Gastroesophageal sphincter (tissue), 3 donors: ENCODE measurements around the gene ABCA4.

Experiments used
- EP300 ChIP-seq: sonication (generic); formaldehyde crosslinking; IDR thresholded peaks from one replicate; pipeline ENCODE4 v1.6.1; 2017; ENCODE audit warnings: antibody characterized with exemption, mild to moderate bottlenecking
- POLR2A ChIP-seq, 2 donors: fragments of 450-650 bp; IDR thresholded peaks; one replicate each; pipeline ENCODE4 v1.6.1; 2017; ENCODE audit warnings: antibody characterized with exemption in 2 of 2, mild to moderate bottlenecking in 2 of 2, moderate library complexity in 1 of 2
- POLR2AphosphoS5 ChIP-seq: sonication (generic); formaldehyde crosslinking; IDR thresholded peaks from one replicate; pipeline ENCODE4 v1.6.1; 2017; ENCODE audit warnings: antibody characterized with exemption
- TF ChIP-seq, protein P1 (sequence below), 4 experiments: fragments of 200-600 bp in 2 of 4; fragments of 450-650 bp in 2 of 4; sonication (generic) in 1 of 4; IDR thresholded peaks; one replicate each; pipeline ENCODE4 v1.5.1; 2017 to 2019; ENCODE audit warnings: antibody characterized with exemption in 4 of 4, mild to moderate bottlenecking in 2 of 4, moderate library complexity in 2 of 4

DNA sequence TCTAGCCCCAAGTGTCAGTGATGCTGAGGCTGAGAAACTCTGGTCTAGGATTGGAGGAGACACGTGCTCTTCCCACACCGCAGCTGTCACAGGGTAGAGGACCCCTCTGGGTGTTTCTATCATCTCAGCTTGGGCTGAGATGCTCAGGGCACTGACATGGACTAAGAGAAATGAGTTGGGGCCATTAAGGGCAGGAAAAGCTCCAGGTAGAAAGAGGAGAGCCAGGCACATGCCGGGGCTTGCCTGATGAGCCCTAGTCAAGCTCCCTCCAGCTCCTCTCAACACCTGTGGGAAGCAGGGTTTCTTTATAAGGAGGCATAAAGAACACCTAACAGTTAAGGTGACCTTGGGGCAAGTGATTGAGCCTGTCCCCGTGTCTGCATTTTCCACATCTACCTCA lies 17.3 kb downstream of the ABCA4 start:
- TF ChIP-seq, protein P1, sequence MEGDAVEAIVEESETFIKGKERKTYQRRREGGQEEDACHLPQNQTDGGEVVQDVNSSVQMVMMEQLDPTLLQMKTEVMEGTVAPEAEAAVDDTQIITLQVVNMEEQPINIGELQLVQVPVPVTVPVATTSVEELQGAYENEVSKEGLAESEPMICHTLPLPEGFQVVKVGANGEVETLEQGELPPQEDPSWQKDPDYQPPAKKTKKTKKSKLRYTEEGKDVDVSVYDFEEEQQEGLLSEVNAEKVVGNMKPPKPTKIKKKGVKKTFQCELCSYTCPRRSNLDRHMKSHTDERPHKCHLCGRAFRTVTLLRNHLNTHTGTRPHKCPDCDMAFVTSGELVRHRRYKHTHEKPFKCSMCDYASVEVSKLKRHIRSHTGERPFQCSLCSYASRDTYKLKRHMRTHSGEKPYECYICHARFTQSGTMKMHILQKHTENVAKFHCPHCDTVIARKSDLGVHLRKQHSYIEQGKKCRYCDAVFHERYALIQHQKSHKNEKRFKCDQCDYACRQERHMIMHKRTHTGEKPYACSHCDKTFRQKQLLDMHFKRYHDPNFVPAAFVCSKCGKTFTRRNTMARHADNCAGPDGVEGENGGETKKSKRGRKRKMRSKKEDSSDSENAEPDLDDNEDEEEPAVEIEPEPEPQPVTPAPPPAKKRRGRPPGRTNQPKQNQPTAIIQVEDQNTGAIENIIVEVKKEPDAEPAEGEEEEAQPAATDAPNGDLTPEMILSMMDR (IDR thresholded peaks at IDR 0.05), result no peak
- TF ChIP-seq EP300 (no peak), POLR2A (IDR thresholded peaks at IDR 0.05) (no peak), POLR2AphosphoS5 (no peak)
